Endothelial cell of umbilical vein (primary cell): Measurements from ENCODE around the gene TAS1R2. TPM values are rescaled to one million over a fixed set of nuclear protein-coding genes. Genes with fewer than 3 reads are reported as not detected.

Experiments used
- BruUV-seq: library from RNA; stranded (reverse); fragments of 400-500 nt; replicated peaks from 2 replicates; lab custom pipeline; 2021; lab: Mats Ljungman, UMichigan
- CTCF ChIA-PET: fragments of 300-600, 350-600 bp; sonication (Branson Sonifier 250); formaldehyde crosslinking; loops from one replicate; lab custom pipeline; 2021; ENCODE audit warnings: antibody characterized with exemption, inconsistent platforms; lab: Charles Lee
- POLR2A ChIA-PET: fragments of 300-600, 350-600 bp; sonication (Branson Sonifier 250); formaldehyde crosslinking; loops from one replicate; lab custom pipeline; 2021; ENCODE audit warnings: antibody characterized with exemption, inconsistent platforms; lab: Charles Lee
- DNase-seq: peaks from one replicate; pipeline ENCODE4 v3.0.0-alpha.2; 2011; ENCODE audit warnings: low read depth, low spot score
- FAIRE-seq: peaks from 2 replicates; lab custom pipeline; 2011; peaks lifted over from hg19 to GRCh38; lab: Jason Lieb, UNC
- H2AFZ ChIP-seq: 2 replicates; pipeline ENCODE4 v1.6.0; 2012; ENCODE audit warnings: low read depth, low read length, control low read depth, inconsistent platforms
- H3K27ac ChIP-seq: 2 replicates; pipeline ENCODE4 v1.5.1; 2011; ENCODE audit warnings: low read depth, mild to moderate bottlenecking, control low read depth, low read length, moderate library complexity; ENCODE audit not compliant: insufficient read depth
- H3K27me3 ChIP-seq, 2 experiments: 2 replicates each; pipeline versions ENCODE4 v1.6.0 to v1.6.1; 2011; ENCODE audit warnings: low read length in 2 of 2, mixed read lengths in 1 of 2; ENCODE audit not compliant: control insufficient read depth in 2 of 2, insufficient read depth in 2 of 2
- H3K36me3 ChIP-seq, 2 experiments: 2 replicates in 1 of 2; 3 replicates in 1 of 2; pipeline ENCODE4 v1.5.1; 2011; ENCODE audit warnings: low read length in 2 of 2, mild to moderate bottlenecking in 1 of 2, moderate library complexity in 1 of 2; ENCODE audit not compliant: control insufficient read depth in 2 of 2, insufficient read depth in 2 of 2; ENCODE audit errors: extremely low read depth in 1 of 2
- H3K4me1 ChIP-seq: 3 replicates; pipeline ENCODE4 v1.5.1; 2011; ENCODE audit warnings: mild to moderate bottlenecking, low read length; ENCODE audit not compliant: control insufficient read depth, insufficient read depth; ENCODE audit errors: extremely low read depth
- H3K4me2 ChIP-seq: 2 replicates; pipeline ENCODE4 v1.6.1; 2011; ENCODE audit warnings: low read length, control low read depth, mixed read lengths; ENCODE audit not compliant: insufficient read depth
- H3K4me3 ChIP-seq, 3 experiments: fragments of 200-600 bp in 1 of 3; sonication (generic), shearing (Covaris generic) in 1 of 3; replicated peaks in 1 of 3; 2 replicates each; pipeline ENCODE4 v1.5.1; 2011 to 2016; ENCODE audit warnings: control low read depth in 3 of 3, low read length in 3 of 3, mild to moderate bottlenecking in 2 of 3, inconsistent platforms in 1 of 3, low read depth in 1 of 3, moderate library complexity in 1 of 3; ENCODE audit not compliant: insufficient read depth in 1 of 3
- H3K79me2 ChIP-seq: 2 replicates; pipeline ENCODE4 v1.6.0; 2012; ENCODE audit warnings: low read length, inconsistent platforms; ENCODE audit not compliant: control insufficient read depth, insufficient read depth
- H3K9ac ChIP-seq: replicated peaks from 2 replicates; pipeline ENCODE3; 2011; ENCODE audit warnings: low read length, control low read depth; ENCODE audit not compliant: insufficient read depth; ENCODE audit errors: extremely low read depth
- H3K9me1 ChIP-seq: replicated peaks from 3 replicates; pipeline ENCODE4 v1.6.0; 2011; ENCODE audit warnings: mild to moderate bottlenecking, low read length; ENCODE audit not compliant: control insufficient read depth, insufficient read depth; ENCODE audit errors: extremely low read depth
- H3K9me3 ChIP-seq: replicated peaks from 2 replicates; pipeline ENCODE4 v1.5.1; 2012; ENCODE audit warnings: low read length, inconsistent platforms; ENCODE audit not compliant: control insufficient read depth, insufficient read depth
- H4K20me1 ChIP-seq: replicated peaks from 2 replicates; pipeline ENCODE3; 2011; ENCODE audit warnings: mild to moderate bottlenecking, low read length; ENCODE audit not compliant: control insufficient read depth, insufficient read depth; ENCODE audit errors: extremely low read depth
- EZH2 ChIP-seq: IDR thresholded peaks from 2 replicates; pipeline ENCODE4 v1.6.1; 2012; ENCODE audit warnings: borderline replicate concordance, low read depth, mild to moderate bottlenecking, moderate library complexity, low read length, inconsistent platforms; ENCODE audit not compliant: severe bottlenecking
- FOS ChIP-seq: IDR thresholded peaks from 2 replicates; pipeline ENCODE4 v1.6.1; 2011; ENCODE audit warnings: mild to moderate bottlenecking, low read length, moderate library complexity, borderline replicate concordance; ENCODE audit not compliant: insufficient read depth
- GATA2 ChIP-seq: IDR thresholded peaks from 2 replicates; pipeline ENCODE4 v1.7.0; 2011; ENCODE audit warnings: low read depth, mild to moderate bottlenecking, moderate library complexity, mixed read lengths, low read length; ENCODE audit not compliant: insufficient read length, insufficient read depth
- JUN ChIP-seq: IDR thresholded peaks from 2 replicates; pipeline ENCODE4 v1.6.1; 2011; ENCODE audit warnings: borderline replicate concordance, low read depth; ENCODE audit not compliant: insufficient read length, insufficient read depth
- MYC ChIP-seq: IDR thresholded peaks from one replicate; pipeline ENCODE4 v1.6.1; 2011; ENCODE audit warnings: mild to moderate bottlenecking, low read depth, low read length
- POLR2A ChIP-seq: IDR thresholded peaks from 2 replicates; pipeline ENCODE4 v1.6.1; 2012; ENCODE audit warnings: low read depth, mild to moderate bottlenecking, control low read depth, low read length
- POLR2AphosphoS5 ChIP-seq: IDR thresholded peaks from 2 replicates; pipeline ENCODE4 v1.6.1; 2012; ENCODE audit warnings: low read depth, mild to moderate bottlenecking, control low read depth, low read length, moderate library complexity; ENCODE audit not compliant: insufficient read depth
- dilution Hi-C: fragments of 300-500 bp; cut with MboI; formaldehyde crosslinking; loops from one replicate; pipeline ENCODE4 v1.15.0; 2019; ENCODE audit warnings: low sequenced_read_pairs; ENCODE audit not compliant: extremely low pct_ligation_motif_present
- intact Hi-C: fragments of 100-400 bp; cut with micrococcal nuclease; formaldehyde crosslinking; loops from one replicate; pipeline ENCODE4 v1.10.0; 2022
- polyA plus RNA-seq, 4 experiments: library from polyadenylated mRNA; depleted of rRNA in 3 of 4; stranded (reverse) in 3 of 4; unstranded in 1 of 4; fragments of >200 nt; gene quantifications; 2 replicates each; pipeline versions ENCODE4 v1.2.1 to v1.2.3, GENCODE V29; 2011 to 2012; ENCODE audit warnings: missing spikeins in 1 of 4
- total RNA-seq: library from RNA; stranded (reverse); gene quantifications from 2 replicates; pipeline ENCODE4 v1.2.3, GENCODE V29; 2021
- TF ChIP-seq, protein P1 (sequence below), 2 donors: IDR thresholded peaks; 1 replicate in 1 of 2; 2 replicates in 1 of 2; pipeline ENCODE4 v1.5.1; 2011; ENCODE audit warnings: low read length in 2 of 2, mild to moderate bottlenecking in 2 of 2, moderate library complexity in 2 of 2, control low read depth in 1 of 2, inconsistent platforms in 1 of 2, low read depth in 1 of 2; ENCODE audit not compliant: insufficient read depth in 1 of 2; ENCODE audit errors: extremely low read depth in 1 of 2
- TF ChIP-seq, protein P2 (sequence below): IDR thresholded peaks from 2 replicates; pipeline ENCODE4 v1.6.1; 2011; ENCODE audit not compliant: insufficient read depth, insufficient read length

TAS1R2 gene
- total and polyA plus RNA-seq, 2 donors (not counting 3 experiments of a cell fraction or from before 2014, with no cell fraction given): not detected

DNA sequence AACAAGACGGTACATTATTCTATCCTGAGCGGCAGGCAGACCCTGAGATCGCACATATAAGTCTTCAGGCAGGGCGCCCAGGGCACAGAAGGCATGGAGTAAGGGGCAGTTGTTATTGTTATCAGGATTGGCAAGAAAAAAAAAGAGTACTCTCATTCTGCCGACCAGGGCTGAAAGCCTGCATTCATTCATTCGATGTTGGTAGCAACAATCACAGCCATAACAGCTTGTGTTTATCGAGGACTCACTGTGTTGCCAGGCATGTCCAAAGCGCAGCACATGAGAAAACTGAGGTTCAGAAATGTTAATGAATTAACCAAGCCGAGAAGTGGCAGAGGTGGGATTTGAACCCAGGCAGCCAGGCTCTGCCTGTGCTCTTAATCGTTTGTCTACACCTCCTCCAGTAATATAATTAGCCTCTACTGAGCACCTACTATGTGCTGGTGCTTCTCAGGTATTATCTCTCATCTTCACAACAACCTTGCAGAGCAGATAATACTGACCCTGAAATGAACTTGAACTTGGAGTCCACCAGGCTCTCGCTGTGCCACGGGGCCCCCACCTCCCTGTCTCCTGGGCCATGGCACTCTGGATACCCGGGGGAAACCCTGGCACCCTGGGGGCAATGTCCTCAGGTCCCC lies 56.2 kb downstream of the TAS1R2 start:
- no TSS peak for BruUV-seq
- H3K9ac ChIP-seq: no peak overlapping the region
- H3K27me3 ChIP-seq: no peaks in the 10 kb centered on the region
- H3K27ac ChIP-seq: no peak overlapping the region
- no peaks in the 10 kb centered on the region for H4K20me1 ChIP-seq
- no peaks in the 10 kb centered on the region for H3K36me3 ChIP-seq
- no peaks in the 10 kb centered on the region for H3K9me1 ChIP-seq
- no peak for FAIRE-seq
- CTCF ChIA-PET: interaction anchor here (1.5 kb wide), 1 partner anchor 17 kb away, joined by 3 read pairs; no protein-coding TSS in a partner anchor
- no peak overlapping the region for H3K4me3 ChIP-seq
- TF ChIP-seq, protein P1, sequence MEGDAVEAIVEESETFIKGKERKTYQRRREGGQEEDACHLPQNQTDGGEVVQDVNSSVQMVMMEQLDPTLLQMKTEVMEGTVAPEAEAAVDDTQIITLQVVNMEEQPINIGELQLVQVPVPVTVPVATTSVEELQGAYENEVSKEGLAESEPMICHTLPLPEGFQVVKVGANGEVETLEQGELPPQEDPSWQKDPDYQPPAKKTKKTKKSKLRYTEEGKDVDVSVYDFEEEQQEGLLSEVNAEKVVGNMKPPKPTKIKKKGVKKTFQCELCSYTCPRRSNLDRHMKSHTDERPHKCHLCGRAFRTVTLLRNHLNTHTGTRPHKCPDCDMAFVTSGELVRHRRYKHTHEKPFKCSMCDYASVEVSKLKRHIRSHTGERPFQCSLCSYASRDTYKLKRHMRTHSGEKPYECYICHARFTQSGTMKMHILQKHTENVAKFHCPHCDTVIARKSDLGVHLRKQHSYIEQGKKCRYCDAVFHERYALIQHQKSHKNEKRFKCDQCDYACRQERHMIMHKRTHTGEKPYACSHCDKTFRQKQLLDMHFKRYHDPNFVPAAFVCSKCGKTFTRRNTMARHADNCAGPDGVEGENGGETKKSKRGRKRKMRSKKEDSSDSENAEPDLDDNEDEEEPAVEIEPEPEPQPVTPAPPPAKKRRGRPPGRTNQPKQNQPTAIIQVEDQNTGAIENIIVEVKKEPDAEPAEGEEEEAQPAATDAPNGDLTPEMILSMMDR (IDR thresholded peaks at IDR 0.05; ENCODE audit: extremely low read depth in 1 of 2, insufficient read depth in 1 of 2, low read depth in 1 of 2, low read length in 2 of 2): no peak
- no peak for TF ChIP-seq EZH2
- TF ChIP-seq POLR2AphosphoS5: no peak
- TF ChIP-seq, protein P2, sequence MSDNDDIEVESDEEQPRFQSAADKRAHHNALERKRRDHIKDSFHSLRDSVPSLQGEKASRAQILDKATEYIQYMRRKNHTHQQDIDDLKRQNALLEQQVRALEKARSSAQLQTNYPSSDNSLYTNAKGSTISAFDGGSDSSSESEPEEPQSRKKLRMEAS: no peak
- TF ChIP-seq MYC: no peak
- TF ChIP-seq POLR2A: no peak
- no peak for TF ChIP-seq GATA2
- TF ChIP-seq JUN: no peak
- no peak for TF ChIP-seq FOS
- H3K4me2 ChIP-seq: no peak overlapping the region
- H2AFZ ChIP-seq: no peak overlapping the region
- H3K9me3 ChIP-seq: no peaks in the 10 kb centered on the region
- POLR2A ChIA-PET: no interaction called here
- H3K79me2 ChIP-seq: no peaks in the 10 kb centered on the region
- DNase-seq: no peak
- dilution Hi-C loops (no loop called here), intact Hi-C loops (no loop called here)
- H3K4me1 ChIP-seq: no peaks in the 10 kb centered on the region
